ENCODE measurements around the gene GSTM5.
A peak's percentile ranks its signal among the peaks of the same experiment; 100 is the strongest.
"Not testable (repeated sequence)": the region's sequence is repeated elsewhere in the genome, so short reads cannot be mapped to it uniquely, and the experiment has no call there.

GSTM5 gene

GRCh38 chr1:109711593-109712320, at the start of gene GSTM5:
Gene GSTM5 (plus strand): TSS chr1:109712251. CDS start chr1:109712313, 62 bp downstream.
- DNase-seq (ENCODE audit: low read depth in 2 of 2), result not testable (repeated sequence)

DNA sequence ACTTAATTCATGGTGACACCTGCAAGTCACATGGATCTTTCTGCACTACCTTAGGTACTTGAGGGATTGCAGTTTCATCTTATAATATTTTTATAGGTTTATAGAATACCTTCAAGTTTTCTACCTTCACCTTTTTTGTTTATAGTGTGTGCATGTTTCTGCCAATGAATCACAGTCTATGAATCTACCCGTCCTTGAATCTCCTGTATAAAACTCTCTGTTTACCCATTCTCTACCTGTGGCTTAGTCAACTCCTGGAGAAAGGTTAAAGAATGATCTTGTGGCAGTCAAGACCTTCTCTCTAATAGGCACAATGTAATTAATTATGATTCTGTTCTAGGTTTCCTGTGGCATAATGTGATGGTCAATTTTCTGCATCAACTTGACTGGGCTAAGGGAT, 47.4 kb upstream of the GSTM5 start:
- no peak for DNase-seq (ENCODE audit: low read depth in 2 of 2)

- DNase-seq (ENCODE audit: low read depth in 2 of 2), result peak; percentile 70 to 75
These were observed 44.5 kb upstream of the GSTM5 start, which contains the start of gene GSTM2 for GRCh38 chr1:109667452-109668122. Gene GSTM2 (plus strand): TSS chr1:109668057. CDS start chr1:109668116, 59 bp downstream.

GRCh38 chr1:109668123-109668775, 43.8 kb upstream of the GSTM5 start:
- no peak for DNase-seq (ENCODE audit: low read depth in 2 of 2)

- DNase-seq (ENCODE audit: low read depth in 2 of 2), result no peak
These were observed 42.7 kb upstream of the GSTM5 start for GRCh38 chr1:109669246-109669948.

DNA sequence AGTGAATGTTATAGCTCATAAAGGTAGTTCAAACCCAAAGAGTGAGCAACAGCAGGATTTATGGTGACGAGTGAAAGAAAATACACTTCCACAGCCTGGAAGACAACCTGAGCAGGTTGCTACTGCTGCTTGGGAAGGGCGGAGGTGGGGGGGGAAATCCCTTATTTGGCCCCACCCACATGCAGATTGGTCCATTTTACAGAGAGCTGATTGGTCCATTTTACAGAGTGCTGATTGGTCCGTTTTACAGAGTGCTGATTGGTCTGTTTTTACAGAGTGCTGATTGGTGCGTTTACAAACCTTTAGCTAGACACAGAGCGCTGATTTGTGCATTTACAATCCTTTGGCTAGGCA, 42.1 kb upstream of the GSTM5 start:
- DNase-seq (ENCODE audit: low read depth in 2 of 2), result not testable (repeated sequence)

DNA sequence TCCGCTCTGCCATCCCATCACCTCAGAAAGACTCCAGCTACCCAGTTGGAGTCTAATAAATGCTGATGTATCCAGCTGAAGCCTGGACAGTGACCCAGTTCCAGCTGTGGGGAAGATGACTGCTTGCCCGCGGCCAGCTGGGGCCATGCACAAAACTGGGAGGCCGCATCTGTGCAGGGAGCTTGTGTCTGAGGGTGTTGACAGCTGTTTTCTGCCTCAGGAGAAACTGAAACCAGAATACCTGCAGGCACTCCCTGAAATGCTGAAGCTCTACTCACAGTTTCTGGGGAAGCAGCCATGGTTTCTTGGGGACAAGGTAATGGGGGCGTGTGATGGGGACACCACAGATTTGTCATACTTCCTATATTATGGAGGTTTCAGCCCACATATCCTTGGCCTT, 41.0 kb upstream of the GSTM5 start:
- no peak for DNase-seq (ENCODE audit: low read depth in 2 of 2)

GRCh38 chr1:109673861-109674260, 38.2 kb upstream of the GSTM5 start:
- not testable (repeated sequence) for DNase-seq (ENCODE audit: low read depth in 2 of 2)

GRCh38 chr1:109676683-109677381, 35.2 kb upstream of the GSTM5 start:
- DNase-seq (ENCODE audit: low read depth in 2 of 2), result not testable (repeated sequence)

GRCh38 chr1:109677459-109677858, 34.6 kb upstream of the GSTM5 start:
- no peak for DNase-seq (ENCODE audit: low read depth in 2 of 2)

- not testable (repeated sequence) for DNase-seq (ENCODE audit: low read depth in 2 of 2)
These were observed 33.4 kb upstream of the GSTM5 start for GRCh38 chr1:109678637-109679036.

DNA sequence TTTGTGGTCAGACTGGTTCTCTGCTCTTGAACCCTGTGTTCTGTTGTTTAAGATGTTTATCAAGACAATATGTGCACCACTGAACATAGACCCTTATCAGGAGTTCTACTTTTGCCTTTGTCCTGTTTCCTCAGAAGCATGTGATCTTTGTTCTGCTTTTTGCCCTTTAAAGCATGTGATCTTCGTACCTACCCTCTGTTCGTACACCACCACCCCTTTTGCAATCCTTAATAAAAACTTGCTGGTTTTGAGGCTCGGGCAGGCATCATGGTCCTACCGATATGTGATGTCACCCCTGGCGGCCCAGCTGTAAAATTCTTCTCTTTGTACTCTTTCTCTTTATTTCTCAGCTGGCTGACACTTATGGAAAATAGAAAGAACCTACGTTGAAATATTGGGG, 27.3 kb upstream of the GSTM5 start:
- DNase-seq (ENCODE audit: low read depth in 2 of 2), result not testable (repeated sequence)

- DNase-seq (ENCODE audit: low read depth in 2 of 2), result not testable (repeated sequence)
These were observed 26.7 kb upstream of the GSTM5 start for GRCh38 chr1:109685399-109685798.

DNA sequence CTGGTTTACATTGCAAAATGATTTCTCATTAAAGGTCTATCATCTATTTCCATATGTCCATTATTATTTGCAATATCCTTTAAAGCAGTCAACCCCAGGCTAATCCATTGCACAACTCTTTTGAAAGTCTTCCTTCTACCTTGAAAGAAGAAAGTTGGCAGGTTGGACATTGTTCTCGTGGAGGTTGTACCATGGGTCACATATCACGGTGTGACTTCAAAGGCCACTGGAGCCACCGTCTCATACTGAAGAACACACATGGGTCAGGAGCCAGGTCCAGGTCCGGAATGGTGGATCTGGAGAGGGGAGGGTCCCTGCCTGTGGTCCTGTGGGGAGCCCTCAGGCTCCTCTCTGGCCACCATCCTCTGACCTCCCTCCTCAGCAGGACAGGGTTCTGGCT, 26.2 kb upstream of the GSTM5 start:
- not testable (repeated sequence) for DNase-seq (ENCODE audit: low read depth in 2 of 2)

DNA sequence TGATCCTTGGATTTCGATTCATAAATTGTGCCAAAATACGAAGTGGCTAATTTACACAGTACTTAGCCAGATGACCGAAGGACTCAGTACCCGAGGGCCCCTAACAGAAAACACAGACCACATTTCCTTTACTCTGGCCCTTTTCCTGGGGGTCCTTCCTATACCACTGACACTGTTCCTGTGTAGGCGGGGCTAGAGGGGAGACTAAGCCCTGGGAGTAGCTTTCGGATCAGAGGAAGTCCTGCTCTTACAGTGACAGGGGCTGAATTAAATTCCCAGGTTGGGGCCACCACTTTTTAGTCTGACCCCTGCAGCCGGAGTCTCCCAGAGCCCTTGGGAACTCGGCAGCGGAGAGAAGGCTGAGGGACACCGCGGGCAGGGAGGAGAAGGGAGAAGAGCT, 24.9 kb upstream of the GSTM5 start:
- not testable (repeated sequence) for DNase-seq (ENCODE audit: low read depth in 2 of 2)

DNA sequence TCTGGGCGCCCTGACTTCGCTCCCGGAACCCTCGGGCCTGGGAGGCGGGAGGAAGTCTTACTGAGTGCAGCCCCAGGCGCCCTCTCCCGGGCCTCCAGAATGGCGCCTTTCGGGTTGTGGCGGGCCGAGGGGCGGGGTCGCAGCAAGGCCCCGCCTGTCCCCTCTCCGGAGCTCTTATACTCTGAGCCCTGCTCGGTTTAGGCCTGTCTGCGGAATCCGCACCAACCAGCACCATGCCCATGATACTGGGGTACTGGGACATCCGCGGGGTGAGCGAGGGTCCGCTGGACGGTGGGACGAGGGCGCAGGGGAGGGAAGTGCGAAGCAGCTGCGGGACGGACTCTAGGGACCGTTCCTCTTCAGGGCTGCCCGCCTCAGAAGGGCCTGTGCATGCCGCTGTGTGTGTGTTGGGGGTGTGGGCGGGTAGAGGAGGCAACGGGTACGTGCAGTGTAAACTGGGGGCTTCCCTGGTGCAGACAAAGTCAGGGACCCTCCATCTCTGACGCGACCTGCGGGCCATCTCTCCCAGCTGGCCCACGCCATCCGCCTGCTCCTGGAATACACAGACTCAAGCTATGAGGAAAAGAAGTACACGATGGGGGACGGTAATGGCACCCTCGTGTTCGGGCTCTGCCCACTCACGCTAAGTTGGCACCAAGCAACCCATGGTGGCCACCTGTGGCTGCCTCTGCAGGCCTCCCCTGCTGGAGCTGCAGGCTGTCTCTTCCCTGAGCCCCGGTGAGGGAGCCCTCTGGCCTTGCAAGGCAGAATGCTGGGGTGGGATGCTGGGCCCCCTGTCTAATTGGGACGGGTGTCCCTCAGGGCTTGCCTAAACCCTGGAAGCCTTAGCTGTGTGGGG, 24.2 kb upstream of the GSTM5 start, which contains the start of gene GSTM1:
Gene GSTM1, plus strand, starts transcription at position 177 of the 859 bp plus-strand sequence. Its CDS starts 57 bp downstream, at position 234.
- DNase-seq (ENCODE audit: low read depth in 2 of 2), result peak; percentile 40

DNA sequence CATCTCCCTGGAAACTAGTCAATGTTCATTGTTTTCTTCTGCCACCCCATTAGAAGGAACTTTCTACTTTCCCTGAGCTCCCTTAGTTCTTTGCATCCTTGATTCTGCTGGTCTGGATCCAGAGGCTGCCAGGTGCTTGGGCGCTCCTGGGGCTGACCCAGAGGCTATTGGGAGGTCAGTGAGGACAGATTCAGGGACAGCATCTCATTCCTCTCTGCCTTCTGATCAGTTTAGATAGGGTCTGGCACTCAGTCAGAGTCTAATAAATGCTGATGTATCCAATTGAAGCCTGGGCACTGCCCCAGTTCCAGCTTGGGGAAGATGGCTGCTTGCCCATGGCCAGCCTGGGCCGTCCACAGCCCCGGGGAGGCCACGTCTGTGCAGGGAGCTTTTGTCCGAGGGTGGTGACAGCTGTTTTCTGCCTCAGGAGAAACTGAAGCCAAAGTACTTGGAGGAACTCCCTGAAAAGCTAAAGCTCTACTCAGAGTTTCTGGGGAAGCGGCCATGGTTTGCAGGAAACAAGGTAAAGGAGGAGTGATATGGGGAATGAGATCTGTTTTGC, 22.1 kb upstream of the GSTM5 start:
- no peak for DNase-seq (ENCODE audit: low read depth in 2 of 2)

DNA sequence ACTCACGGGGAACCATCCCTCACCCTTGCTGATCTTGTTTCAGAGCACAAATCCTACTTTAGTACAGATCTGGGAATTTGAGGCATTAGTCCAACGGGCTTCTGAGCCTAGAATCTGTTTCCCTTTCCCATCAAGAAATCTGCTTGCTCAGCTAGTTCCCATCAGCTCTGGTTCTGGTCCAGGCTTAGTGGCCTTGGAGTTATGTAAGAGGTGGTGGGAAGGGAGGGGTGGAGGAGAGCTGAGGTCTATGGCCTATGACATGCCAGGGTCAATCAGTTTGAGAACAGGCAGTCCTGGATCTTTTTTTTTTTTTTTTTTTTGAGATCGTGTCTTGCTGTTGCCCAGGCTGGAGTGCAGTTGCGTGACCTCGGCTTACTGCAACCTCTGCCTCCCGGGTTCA, 20.3 kb upstream of the GSTM5 start:
- DNase-seq (ENCODE audit: low read depth in 2 of 2), result no peak

- not testable (repeated sequence) for DNase-seq (ENCODE audit: low read depth in 2 of 2)
These were observed 17.7 kb upstream of the GSTM5 start for GRCh38 chr1:109694400-109694799.

- DNase-seq (ENCODE audit: low read depth in 2 of 2), result not testable (repeated sequence)
These were observed 16.9 kb upstream of the GSTM5 start for GRCh38 chr1:109695138-109695537.
